Lower leg skin (tissue), 4 donors: Measurements from ENCODE around the gene PDYN. TPM values are rescaled to one million over a fixed set of nuclear protein-coding genes. Genes with fewer than 3 reads are reported as not detected.

ENCODE experiments used
- DNase-seq, 2 donors: peaks; one replicate each; pipeline ENCODE4 v3.0.0-alpha.2; 2019; ENCODE audit warnings: low spot score in 2 of 2
- H3K4me3 ChIP-seq: fragments of 200-600 bp; sonication (generic); 2 replicates; pipeline ENCODE4 v1.5.1; 2017; ENCODE audit warnings: mild to moderate bottlenecking, low read depth; ENCODE audit not compliant: poor library complexity, severe bottlenecking
- CTCF ChIP-seq, 3 donors: fragments of 450-650 bp; IDR thresholded peaks; one replicate each; pipeline ENCODE4 v1.5.1; 2016; ENCODE audit warnings: antibody characterized with exemption in 3 of 3, mild to moderate bottlenecking in 3 of 3, moderate library complexity in 2 of 3
- POLR2A ChIP-seq, 2 donors: fragments of 450-650 bp; IDR thresholded peaks; one replicate each; pipeline ENCODE4 v1.6.1; 2016 to 2017; ENCODE audit warnings: antibody characterized with exemption in 2 of 2, mild to moderate bottlenecking in 1 of 2, moderate library complexity in 1 of 2
- WGBS, 2 donors: methylation state at CpG; one replicate each; pipeline ENCODE4 v1.1.5; 2018; 5-methylcytosine and 5-hydroxymethylcytosine counted together
- intact Hi-C: fragments of 100-400 bp; cut with DNase I; formaldehyde crosslinking; loops from one replicate; pipeline ENCODE4 v1.15.0; 2023; ENCODE audit warnings: low total_unique reads
- total RNA-seq, 4 donors: library from RNA; depleted of rRNA; stranded (reverse); fragments of >200 nt; gene quantifications; one replicate each; pipeline ENCODE4 v1.1.0, GENCODE V29; 2016

PDYN gene
- total RNA-seq, 4 donors from 2014 or later = not detected

DNA sequence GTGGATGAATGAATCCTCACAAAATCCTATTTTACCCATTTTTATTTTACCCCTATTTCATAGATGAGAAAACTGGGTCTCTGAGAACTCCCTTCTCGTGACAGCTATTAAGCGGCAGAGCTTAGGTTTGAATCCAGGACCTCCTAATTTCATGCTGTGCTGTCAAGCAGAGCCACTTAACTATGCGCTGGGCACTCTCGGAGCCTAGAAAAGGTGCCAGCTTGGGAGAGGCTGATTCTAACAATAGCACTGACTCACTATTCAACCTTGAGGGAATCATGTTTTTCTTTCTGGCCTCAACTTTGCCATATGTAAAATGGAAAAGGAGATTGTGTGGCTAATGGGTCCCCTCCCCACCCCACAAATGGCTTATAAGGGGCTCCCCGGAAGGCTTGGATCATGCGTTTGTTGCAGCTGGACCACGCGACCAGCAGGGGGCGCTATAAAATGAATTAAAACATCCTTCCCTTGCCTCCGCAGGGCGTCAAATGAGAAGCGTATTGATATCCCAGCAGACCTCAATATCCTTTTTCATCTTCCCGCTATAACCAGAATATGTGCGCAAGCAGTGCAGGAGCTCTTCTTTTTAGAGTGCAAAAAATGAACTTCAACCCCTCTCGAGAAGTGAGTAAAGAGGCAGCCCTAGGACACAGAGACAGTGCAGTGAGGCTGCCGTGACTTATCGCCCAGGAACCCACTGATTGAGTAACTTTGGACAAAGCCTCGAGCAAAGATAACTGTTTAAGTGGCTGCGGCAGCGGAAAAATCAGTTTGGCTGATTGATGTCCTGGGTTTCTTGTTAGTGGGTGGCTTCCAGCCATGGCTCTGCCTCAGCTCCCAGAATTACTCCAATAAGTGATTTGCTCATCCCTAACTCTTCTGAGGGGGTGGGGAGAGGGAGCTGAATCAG lies 12.8 kb upstream of the PDYN start:
- DNase-seq = no peak
- TF ChIP-seq POLR2A (IDR thresholded peaks at IDR 0.05) = no peak
- TF ChIP-seq CTCF (IDR thresholded peaks at IDR 0.05) = no peak
- WGBS, 2 donors = 21 to 23% methylated on average over 20 of the region's 20 CpGs
- intact Hi-C loops = no loop called here
- H3K4me3 ChIP-seq = no peak overlapping the region

- TF ChIP-seq POLR2A (IDR thresholded peaks at IDR 0.05) (no peak), CTCF (IDR thresholded peaks at IDR 0.05) (no peak)
These were observed 12.1 kb upstream of the PDYN start for GRCh38 chr20:2005831-2006426.

DNA sequence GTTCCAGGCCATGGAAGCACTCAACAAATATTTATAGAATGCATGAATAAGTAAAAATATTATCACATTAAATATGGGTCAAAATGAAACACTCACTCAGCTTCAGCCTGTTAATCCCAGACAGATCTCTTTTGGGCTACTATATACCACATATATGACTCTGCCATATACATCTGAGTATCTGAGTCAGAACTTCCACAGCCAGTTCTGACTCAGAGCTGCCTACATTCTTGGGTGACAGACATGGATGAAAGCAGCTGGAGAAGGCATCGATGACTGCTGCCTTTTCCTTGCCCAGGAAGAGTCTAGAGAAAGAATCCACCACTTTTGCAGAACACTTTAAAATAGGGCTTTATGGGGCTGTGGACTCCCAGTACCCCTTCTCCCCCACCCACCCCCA lies 11.5 kb upstream of the PDYN start:
- intact Hi-C loops = no loop called here
- no peak for DNase-seq
- TF ChIP-seq CTCF (IDR thresholded peaks at IDR 0.05) = no peak
- TF ChIP-seq POLR2A (IDR thresholded peaks at IDR 0.05) = no peak
- no peak overlapping the region for H3K4me3 ChIP-seq
- 93 to 100% methylated on average over 1 of the region's 1 CpG for WGBS, 2 donors

More at GRCh38 chr20:2005831-2006426, 12.1 kb upstream of the PDYN start:
- 18% methylated on average over 12 of the region's 12 CpGs for WGBS, 2 donors
- intact Hi-C loops = no loop called here
- DNase-seq = peak in 1 of 2 donors; percentile 27
- H3K4me3 ChIP-seq = no peak overlapping the region

DNA sequence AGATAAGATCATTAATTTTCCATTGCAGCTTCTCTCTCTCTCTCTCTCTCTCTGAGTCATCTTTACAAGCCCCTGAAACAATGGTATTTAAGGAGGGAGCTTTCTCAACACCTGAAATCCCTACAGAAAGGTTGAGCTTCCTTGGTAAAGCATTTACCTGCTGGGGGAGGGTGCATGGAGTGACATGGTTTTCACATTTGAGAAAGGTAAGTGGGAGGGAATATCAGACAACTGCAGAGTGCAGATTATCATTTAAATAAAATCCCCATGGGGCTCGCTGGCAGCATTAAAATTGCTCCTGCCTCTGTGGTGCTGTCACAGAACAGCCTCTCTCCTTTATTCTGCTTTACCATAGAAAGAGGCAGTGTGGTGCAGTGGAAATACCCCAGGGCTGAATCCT lies 10.3 kb upstream of the PDYN start:
- no peak for TF ChIP-seq CTCF (IDR thresholded peaks at IDR 0.05)
- TF ChIP-seq POLR2A (IDR thresholded peaks at IDR 0.05) = no peak
- DNase-seq = no peak
- H3K4me3 ChIP-seq = no peak overlapping the region
- WGBS, 2 donors = 4 to 31% methylated on average over 1 of the region's 1 CpG
- intact Hi-C loops = no loop called here

GRCh38 chr20:2002365-2002764 lies 8.5 kb upstream of the PDYN start:
- TF ChIP-seq CTCF (IDR thresholded peaks at IDR 0.05) = no peak
- whole genome bisulfite sequencing, 2 donors = 76 to 79% methylated on average over 4 of the region's 4 CpGs
- no peak overlapping the region for H3K4me3 ChIP-seq
- peak in 1 of 2 donors; percentile 34 for DNase-seq
- intact Hi-C loops = no loop called here
